GM21360 (cell line): ENCODE data around the gene PDXDC1.
"Not testable (repeated sequence)": the region's sequence is repeated elsewhere in the genome, so short reads cannot be mapped to it uniquely, and the experiment has no call there.

Source experiments
- ATAC-seq: cut with Tn5 transposase; IDR thresholded peaks from one replicate; pipeline ENCODE4 v1.9.1; 2021; ENCODE audit warnings: mild to moderate bottlenecking, moderate library complexity; ENCODE audit not compliant: unreplicated experiment

The PDXDC1 gene

GRCh38 chr16:15057681-15058417 lies 83.0 kb downstream of the PDXDC1 start:
- no peak for ATAC-seq

DNA sequence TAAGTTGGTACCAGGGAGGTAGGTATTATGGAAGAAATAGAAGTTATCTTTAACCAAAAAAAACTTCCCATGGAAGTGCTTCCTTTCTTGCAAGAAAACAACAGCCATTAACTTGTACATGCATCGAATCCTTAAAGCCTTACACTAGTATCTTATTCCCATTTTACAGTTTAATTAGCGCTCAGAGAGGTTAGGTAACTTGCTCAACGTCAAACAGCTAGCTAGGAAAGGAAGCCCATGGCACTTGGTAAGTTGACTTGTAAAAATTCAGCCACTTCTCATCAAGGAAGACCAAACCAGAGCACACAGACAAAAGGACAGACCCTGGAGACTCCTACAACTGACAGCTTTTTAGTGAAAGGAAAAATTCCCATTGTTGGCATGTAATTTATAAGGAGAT lies 84.5 kb downstream of the PDXDC1 start:
- no peak for ATAC-seq

- ATAC-seq: not testable (repeated sequence)
Observed at GRCh38 chr16:15062085-15062810, 87.4 kb downstream of the PDXDC1 start.

- ATAC-seq: not testable (repeated sequence)
Observed at GRCh38 chr16:15065961-15066360, 91.1 kb downstream of the PDXDC1 start.

- ATAC-seq: not testable (repeated sequence)
Observed at GRCh38 chr16:15066690-15067089, 91.9 kb downstream of the PDXDC1 start.

DNA sequence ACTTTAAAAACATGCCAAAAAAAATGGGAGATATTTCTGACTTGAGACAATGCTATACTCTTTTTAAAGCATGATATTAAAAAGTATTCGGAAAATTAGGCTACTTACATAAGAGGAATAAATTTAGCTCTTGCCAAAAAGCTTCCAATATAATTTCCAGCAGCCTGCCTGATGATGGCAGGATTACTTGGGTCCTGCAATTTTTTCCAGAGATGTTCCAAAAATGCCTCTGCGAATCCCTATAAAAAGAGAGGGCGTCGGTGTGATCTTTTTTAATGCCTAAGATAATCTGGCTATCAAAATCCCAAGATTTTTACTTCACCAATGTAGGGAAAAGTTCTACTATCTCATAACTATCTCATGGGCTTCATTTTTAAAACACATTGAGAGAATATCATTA lies 96.2 kb downstream of the PDXDC1 start:
- not testable (repeated sequence) for ATAC-seq

GRCh38 chr16:15071916-15072769 lies 97.3 kb downstream of the PDXDC1 start:
- ATAC-seq: not testable (repeated sequence)

- ATAC-seq: no peak
Observed at GRCh38 chr16:15073101-15073500, 98.3 kb downstream of the PDXDC1 start.

GRCh38 chr16:15076161-15076560 lies 101.3 kb downstream of the PDXDC1 start:
- ATAC-seq: not testable (repeated sequence)

GRCh38 chr16:15080883-15081282 lies 106.1 kb downstream of the PDXDC1 start:
- not testable (repeated sequence) for ATAC-seq

DNA sequence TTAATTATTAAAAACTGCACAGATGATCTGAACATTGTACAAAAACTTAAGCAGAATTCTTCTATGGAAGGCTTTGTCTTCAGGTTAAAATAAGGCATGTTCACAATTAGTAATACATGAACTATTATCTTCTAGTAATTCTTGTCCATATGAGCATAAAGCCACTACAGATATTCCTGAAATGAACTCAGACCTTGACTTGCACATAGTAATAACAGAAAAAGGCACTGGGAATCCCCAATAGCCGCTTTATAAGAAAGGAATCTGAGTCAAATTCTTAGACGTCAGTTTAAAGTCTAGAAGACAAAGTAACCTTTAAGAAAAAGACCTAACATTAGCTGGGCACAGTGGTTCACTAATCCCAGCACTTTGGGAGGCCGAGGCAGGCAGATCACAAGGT lies 108.0 kb downstream of the PDXDC1 start:
- ATAC-seq: not testable (repeated sequence)

- ATAC-seq: not testable (repeated sequence)
Observed at GRCh38 chr16:15090663-15091269, 115.9 kb downstream of the PDXDC1 start.

DNA sequence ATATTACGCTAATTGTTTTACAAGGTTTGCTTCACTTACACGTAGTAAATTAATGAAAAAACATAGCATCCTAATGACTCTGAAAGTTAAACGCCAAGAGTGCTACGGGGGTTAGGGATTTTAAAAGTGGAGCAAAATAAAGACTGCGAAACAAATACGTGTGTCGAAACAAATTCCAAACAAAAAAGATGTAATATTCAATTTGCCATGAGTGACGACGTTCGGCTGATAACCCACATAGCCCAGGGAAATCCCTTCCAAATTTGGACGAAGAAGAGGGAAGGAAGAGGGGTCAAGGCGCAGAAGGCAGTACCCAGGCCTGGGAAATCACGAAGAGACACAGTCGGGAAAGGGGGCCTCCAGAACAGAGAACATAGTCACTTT lies 118.7 kb downstream of the PDXDC1 start:
- not testable (repeated sequence) for ATAC-seq

- peak; percentile 96 for ATAC-seq
Observed at GRCh38 chr16:15093955-15094827, 119.4 kb downstream of the PDXDC1 start, which contains the start of gene RRN3. Gene RRN3 (minus strand): TSS chr16:15094272. CDS start chr16:15094233, 39 bp downstream.

GRCh38 chr16:15096583-15096972 lies 121.8 kb downstream of the PDXDC1 start:
- not testable (repeated sequence) for ATAC-seq

DNA sequence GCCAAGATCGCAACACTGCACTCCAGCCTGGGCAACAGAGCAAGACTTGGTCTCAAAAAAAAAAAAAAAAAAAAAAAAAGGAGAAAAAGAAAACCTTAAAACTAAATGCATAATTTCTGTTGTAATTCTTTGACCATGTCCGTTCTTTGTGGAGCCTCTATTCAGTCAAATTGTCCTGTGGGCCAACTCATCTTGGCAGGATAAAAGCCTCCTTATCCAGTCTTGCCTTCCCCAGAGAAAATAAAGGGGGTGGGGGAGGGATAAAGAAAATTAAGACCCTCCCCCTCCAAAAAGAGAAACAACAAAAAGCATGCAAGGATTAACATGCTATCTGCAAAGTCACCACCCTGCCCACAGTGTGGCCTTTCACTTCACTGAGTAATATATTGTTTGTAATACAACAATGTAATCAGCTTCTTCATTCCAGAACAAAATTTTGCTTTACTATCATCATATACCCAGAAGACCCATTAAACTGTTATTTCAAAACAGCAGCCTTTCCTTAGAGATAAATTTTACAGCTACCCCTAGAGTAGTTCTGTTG lies 124.6 kb downstream of the PDXDC1 start:
- not testable (repeated sequence) for ATAC-seq

DNA sequence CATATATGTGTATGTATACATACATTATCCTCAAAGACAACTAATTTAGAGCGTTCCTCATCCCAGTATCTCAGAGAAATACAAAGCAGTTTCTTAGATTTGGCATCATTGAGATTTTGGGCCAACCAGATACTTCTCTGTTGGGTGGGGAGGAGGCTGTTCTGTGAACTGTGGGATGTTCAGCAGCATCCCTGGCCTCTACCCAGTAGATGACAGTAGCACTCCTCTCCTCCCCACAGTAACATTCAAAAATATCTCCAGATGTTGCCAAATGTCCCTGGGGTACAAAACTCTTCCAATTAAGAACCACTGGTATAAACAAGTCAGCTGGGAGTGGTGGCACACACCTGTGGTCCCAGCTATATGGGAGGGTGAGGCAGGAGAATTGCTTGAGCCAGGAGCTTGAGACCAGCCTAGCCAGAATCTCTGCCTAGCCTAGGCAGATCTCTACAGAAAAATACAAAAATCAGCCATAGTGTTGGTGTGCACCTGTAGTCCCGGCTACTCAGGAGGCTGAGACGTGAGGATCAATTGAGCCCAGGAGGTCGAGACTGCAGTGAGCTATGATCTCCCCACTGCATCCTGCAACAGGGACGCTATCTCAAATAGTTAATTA lies 125.7 kb downstream of the PDXDC1 start:
- not testable (repeated sequence) for ATAC-seq

DNA sequence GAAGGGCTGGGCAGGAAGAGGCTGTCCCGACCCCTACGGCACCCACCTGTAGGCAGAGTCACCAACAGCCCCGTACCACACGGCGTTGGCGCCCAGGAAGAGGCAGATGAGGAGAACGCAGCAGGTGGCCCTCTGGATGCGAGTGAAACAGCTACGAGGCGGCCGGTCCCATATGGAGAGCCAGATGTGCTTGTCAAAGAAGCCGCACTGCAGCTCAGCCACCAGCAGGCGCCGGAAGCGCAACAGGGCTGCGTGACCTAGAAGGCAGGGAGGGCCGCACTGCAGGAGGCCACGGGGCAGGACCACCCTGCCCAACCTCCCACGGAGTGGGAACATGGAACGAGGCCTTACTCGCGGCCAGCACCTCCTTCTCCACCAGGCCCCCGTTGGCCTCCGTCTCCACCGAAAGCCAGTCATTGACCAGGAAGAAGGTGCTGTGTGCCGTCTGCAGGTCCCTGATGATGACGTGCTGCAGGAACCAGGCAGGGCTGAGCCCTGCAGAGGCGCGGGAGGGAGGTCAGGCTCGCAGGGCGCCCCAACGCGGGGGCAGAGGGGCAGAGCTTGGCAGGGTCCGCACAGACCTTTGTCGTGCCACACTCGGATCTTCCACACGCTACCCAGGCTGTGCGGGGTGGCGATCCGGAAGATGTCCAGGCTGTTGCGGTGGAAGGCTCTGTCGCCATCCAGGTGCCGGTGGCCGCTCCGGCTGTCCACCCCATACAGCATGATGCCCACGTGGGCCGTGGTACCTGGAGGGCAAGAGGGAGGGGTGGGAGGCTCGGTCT lies 153.0 kb downstream of the PDXDC1 start:
- ATAC-seq: not testable (repeated sequence)
